Measurements from ENCODE around the gene S100A4.
A peak's percentile ranks its signal among the peaks of the same experiment; 100 is the strongest.
"Not testable (repeated sequence)": the region's sequence is repeated elsewhere in the genome, so short reads cannot be mapped to it uniquely, and the experiment has no call there.

The S100A4 gene

GRCh38 chr1:153567621-153568366 lies 22.2 kb upstream of the S100A4 start:
- DNase-seq (ENCODE audit: low spot score): peak; percentile 31

GRCh38 chr1:153566414-153567371 lies 21.1 kb upstream of the S100A4 start:
- DNase-seq (ENCODE audit: low spot score): peak; percentile 67

- DNase-seq (ENCODE audit: low spot score): no peak
These were observed 20.1 kb upstream of the S100A4 start, which contains the start of gene S100A2 for GRCh38 chr1:153565529-153566374. Gene S100A2, minus strand, starts transcription at chr1:153565844. Its CDS starts 1,967 bp downstream, at chr1:153563877.

GRCh38 chr1:153563991-153564390 lies 18.4 kb upstream of the S100A4 start:
- no peak for DNase-seq (ENCODE audit: low spot score)

GRCh38 chr1:153563483-153563901 lies 17.9 kb upstream of the S100A4 start:
- no peak for DNase-seq (ENCODE audit: low spot score)

GRCh38 chr1:153562021-153562420 lies 16.4 kb upstream of the S100A4 start:
- DNase-seq (ENCODE audit: low spot score): not testable (repeated sequence)

GRCh38 chr1:153561466-153561985 lies 15.9 kb upstream of the S100A4 start:
- DNase-seq (ENCODE audit: low spot score): no peak

- no peak for DNase-seq (ENCODE audit: low spot score)
These were observed 15.3 kb upstream of the S100A4 start for GRCh38 chr1:153560771-153561465.

GRCh38 chr1:153560241-153560640 lies 14.6 kb upstream of the S100A4 start:
- DNase-seq (ENCODE audit: low spot score): no peak

GRCh38 chr1:153557877-153558276 lies 12.3 kb upstream of the S100A4 start:
- no peak for DNase-seq (ENCODE audit: low spot score)

- no peak for DNase-seq (ENCODE audit: low spot score)
These were observed 10.7 kb upstream of the S100A4 start for GRCh38 chr1:153556348-153556747.

- no peak for DNase-seq (ENCODE audit: low spot score)
These were observed 8.4 kb upstream of the S100A4 start for GRCh38 chr1:153553830-153554541.

- DNase-seq (ENCODE audit: low spot score): no peak
These were observed 7.5 kb upstream of the S100A4 start for GRCh38 chr1:153553096-153553495.

GRCh38 chr1:153552335-153552734 lies 6.7 kb upstream of the S100A4 start:
- DNase-seq (ENCODE audit: low spot score): no peak

GRCh38 chr1:153550827-153551500 lies 5.4 kb upstream of the S100A4 start:
- DNase-seq (ENCODE audit: low spot score): no peak

- DNase-seq (ENCODE audit: low spot score): no peak
These were observed 4.8 kb upstream of the S100A4 start for GRCh38 chr1:153550398-153550758.

GRCh38 chr1:153549741-153550397 lies 4.3 kb upstream of the S100A4 start:
- DNase-seq (ENCODE audit: low spot score): no peak

GRCh38 chr1:153548722-153549688 lies 3.4 kb upstream of the S100A4 start, which contains the start of gene S100A3:
Gene S100A3, minus strand, starts transcription at chr1:153549258. Its CDS starts 773 bp downstream, at chr1:153548485.
- no peak for DNase-seq (ENCODE audit: low spot score)
